COR-L47 (cell line): ENCODE data around the gene NUP214.
"Not testable (repeated sequence)": the region's sequence is repeated elsewhere in the genome, so short reads cannot be mapped to it uniquely, and the experiment has no call there.

Experiments used
- DNase-seq: peaks from one replicate; lab custom pipeline; 2025; lab: John Stamatoyannopoulos, UW

Gene NUP214

DNA sequence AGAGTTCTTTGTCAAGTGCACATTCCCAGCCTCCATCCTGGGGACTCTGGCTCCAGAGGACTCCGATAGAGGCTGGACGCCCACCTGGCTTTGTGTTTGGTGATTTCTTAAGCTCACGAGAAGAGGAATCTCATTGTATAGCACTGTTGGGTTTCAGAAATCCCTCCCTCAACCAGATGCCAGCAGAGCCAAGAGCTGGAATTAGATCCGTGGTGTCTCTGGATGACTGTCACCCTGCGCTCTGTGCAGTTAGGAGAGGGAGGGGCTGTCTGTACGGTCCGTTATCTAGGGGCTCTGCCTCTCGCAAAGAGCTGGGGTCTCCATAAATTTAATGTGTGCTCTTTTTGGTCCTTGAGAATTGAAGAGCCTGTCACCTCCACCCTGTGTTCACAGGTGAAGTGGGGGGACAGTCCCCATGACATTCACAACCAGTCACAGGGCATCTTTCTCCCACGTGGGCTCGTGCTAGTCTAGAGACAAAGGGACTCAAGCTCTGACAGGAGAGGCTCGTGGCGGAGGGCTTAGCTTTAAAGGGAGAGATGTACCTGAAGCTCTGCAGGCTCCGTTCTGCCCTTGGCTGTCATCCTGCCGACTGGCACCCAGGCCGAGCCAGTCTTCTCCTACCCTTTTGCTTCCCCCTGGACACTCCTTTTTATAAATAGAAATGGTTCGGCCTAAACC lies 109.6 kb downstream of the NUP214 start:
- DNase-seq = no peak

DNA sequence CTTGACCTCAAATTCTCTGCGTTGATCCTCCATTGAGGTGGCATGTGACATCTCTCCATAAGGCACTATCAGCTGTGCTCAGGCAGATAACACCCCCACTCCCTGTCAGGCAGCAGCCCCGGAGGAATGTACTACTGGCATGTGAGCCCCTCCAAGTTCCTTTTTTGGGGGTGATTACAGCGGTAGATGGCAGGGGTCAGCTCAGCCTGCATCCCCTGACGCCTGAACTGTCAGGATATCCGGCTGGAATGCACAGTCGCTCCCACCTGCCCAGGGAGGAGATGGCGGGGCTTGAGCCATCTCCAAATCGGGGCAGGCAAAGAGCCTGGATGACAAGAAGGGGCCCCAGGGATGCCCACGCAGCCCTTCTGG lies 110.1 kb downstream of the NUP214 start:
- no peak for DNase-seq

DNA sequence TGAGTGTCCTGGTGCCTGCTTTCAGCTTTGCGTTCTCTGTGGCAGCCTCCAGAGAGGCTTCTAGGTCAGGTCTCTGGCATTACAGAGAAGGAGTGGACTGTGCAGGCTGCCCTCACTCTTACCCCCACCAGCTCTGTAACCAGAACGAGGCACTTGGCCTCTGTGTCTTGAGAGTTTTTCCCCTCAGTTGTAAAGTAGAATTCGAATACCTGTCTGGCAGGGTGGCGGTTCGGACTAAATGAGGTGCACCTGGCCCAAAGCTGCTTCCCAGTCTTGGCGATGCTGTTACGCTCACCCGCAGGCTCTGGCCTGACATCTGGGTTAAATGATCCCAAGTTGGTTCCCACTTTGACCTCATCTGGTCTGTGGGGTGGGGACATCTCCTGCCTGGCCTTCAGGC lies 110.8 kb downstream of the NUP214 start:
- no peak for DNase-seq

DNA sequence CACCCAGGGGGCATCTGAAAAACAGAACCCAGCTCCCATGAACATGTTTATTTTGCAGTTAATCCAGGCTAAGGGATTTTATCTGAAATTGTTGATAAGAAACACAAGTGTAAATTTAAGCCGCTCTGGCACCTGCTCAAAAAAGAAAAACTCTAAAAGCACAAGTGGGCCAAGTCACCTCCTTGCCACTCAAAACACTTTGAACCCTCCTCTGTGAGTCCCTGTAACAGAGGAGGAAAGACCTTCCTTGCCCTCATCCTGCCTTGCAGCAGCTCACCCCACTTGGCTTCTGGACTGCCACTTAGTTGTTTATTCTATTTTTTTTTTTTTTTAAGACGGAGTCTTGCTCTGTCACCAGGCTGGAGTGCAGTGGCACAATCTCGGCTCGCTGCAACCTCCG lies 111.4 kb downstream of the NUP214 start:
- no peak for DNase-seq

DNA sequence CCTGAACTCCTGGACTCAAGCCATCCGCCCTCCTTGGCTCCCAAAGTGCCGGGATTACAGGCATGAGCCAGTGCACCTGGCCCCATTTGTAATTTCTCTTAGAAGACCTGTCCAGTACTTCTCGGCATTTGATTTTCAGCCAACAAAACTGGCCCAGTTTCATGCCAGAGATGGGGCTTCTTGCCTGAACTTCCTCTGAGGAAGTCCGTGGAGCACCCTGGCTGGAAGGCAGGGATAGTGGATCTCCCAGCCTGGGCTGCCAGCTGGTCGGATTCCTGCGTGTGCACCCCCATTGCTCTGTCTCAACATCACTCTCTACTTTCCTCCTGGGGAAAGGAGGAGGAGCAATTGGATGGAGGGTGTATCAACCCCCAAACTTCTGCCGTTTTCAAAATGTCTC lies 111.9 kb downstream of the NUP214 start:
- DNase-seq = no peak

DNA sequence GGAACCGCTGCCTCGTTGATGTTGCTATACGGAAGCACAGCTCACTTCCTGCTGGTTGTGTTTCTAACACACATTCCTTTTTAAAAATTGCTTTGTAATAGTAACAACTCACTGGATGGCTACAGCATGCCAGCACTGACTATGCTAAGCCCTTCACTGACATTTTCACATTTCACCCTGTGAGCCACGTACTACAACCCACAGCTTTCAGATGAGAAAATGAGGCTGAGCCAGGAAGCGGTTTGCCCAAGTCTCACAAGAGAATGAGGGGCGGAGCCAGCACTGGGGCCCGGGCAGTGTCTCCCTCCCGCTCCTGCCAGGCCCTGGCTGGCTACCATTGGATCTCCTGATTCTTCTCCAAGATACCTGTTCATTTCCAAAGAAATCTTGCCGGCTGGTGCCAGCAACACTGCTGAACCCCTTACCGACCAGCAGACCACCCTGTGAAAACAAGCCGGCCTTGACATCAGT lies 112.6 kb downstream of the NUP214 start:
- DNase-seq = no peak

DNA sequence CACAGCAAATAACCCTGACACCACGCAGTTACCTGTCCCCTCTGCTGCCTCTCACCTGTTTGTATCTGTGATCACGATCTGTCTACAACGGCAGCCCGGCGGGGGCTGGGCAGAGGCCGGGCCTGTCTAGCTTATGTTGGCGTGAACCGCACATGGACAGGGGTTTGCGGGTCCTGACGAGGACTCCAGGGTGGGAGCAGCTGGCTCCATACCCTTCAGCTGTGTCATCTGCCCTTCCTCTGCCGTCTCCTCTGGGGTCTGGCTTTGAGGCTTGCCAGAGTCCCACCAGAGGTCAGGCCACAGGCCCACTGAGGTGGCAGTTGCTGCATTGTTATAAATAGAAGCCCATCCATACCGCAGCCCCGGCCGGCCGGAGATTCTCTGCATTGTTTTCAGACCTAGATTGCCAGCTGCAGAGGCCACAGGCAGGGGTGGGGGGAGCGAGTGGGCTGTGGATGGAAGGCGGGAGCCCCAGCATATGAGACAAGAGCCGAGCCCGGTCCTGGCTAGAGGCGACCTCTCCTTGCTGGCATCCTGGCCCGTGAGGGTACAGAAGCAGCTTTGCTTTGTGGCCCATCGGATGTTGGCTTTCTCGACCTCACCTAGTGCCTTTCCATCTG lies 113.1 kb downstream of the NUP214 start:
- DNase-seq = no peak

DNA sequence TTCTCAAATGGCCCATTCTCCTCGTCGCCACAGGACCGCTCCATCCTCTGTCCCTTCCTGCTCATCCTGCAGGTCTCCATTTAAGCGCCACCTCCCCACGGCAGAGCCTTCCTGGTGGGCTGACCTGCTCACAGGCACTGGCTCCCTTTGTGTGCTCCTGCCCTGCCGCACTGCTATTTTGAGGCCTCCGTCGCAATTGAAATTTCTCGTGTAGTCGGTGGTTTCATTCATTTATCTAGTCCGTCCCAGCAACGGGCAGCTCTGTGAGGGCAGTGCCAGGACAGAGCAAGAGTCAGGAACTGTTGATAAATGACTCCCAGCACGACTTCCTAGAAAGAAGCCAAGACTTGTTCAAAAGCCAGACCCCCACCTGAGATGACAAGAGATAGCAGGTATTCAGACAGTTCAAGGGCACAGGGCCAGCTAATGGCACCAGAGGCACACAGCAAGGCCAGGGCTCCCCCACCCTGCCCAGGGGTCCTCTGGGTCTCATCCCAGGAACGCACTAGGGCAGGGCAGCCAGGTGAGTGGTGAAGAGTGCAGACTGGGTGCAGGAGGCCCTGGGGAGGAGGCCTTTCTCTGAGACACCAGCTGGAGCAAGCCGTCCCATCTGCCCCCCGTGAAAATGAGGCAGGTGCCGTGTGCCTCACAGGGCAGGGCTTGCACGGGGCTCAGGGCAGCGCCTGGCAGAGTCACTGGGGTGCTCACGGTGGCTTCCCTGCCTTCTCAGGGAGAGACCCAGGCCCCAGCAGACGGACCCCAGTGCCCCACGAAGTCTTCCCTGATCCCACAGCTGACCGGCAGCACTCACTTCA lies 114.0 kb downstream of the NUP214 start:
- no peak for DNase-seq

DNA sequence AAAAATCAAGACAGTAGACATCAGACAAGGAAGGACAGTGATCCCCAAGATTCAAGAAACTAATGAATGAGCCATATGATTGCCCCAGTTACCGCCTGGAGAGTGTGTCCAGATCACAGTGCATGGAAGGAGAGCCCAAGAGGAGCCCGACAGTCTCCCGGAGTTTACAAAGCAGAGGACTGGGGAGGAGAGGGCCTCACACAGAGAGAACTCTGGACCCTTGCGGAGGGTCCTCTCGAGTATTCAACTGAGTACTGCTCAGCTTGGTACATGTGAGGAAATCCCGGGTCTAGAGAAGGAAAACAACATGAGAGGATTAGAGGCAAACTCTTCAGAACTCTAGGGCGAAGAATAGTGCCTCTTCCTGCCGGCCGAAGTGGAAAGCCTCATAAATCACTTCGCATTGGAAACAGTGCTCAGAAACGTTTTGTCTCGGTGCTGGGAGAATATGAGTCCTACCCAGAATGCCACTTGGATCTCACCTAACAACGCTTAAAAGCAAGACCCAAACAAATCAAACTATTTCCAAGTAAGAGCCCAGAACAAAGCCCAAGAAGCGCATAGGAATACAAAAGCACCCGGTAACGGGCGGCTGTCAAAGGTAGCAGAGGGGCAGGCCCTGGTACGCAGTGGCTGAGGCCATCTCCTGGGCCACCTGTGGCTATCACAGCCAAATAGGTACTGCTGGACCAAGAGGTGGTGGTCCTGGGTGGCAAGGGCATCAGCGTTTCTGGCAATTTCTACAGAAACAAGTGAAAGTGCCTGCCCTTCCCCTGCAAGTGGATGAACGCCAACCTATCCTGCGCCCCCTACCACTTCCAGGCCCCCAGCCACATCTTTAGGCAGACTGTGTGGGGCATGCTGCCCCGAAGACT lies 114.9 kb downstream of the NUP214 start:
- no peak for DNase-seq

DNA sequence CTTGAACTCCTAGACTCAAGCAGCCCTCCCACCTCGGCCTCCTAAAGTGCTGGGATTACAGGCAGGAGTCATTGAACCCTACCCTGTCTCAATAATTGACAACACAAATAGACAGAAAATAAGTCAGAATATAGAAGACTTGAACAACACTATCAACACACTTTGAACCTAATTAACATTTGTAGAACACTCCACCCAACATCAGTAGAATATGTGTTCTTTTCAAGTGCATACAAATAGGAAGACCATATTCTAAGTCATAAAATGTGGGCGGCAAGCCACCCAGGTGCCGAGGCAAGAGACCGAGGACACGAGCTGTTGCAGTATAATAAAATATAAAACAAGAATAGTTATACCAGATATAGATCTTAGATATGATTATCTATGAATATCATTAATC lies 118.9 kb downstream of the NUP214 start:
- not testable (repeated sequence) for DNase-seq

DNA sequence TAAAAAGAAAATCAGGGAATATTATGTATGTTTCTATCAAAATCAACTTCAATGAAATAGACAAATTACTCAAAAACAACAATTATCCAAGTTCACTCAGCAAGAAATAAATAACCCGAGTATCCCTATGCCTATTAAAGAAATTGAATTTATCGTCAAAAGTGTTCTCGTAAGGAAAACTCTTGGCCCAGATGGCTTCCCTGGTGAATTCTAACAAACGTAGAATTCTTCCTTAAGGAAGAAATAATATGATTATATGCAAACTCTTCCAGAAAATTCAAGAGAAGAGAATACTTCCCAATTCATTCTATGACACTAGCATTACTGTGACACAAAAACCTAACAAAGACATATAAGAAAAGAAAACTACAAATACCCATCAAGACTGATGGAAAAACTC lies 121.2 kb downstream of the NUP214 start:
- DNase-seq = no peak

DNA sequence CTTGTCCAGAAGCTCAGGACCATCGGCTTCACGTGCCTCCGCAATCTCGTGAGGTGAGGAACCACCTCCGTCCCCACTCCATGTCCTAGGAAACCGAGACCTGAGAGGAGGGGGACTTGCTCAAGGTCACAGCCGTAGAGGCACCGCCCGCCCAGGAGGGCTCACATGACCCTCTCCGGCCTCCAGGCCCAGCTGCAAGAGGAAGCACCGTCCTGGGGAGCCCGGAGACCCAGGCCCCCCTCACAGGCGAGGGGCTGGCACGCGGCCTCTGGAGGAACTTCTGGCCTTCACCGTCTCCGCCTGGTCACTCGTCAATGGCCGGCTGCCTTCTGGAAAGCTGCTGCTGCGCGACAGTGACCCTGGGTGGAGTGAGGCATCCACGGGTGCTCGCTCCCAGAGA lies 126.7 kb downstream of the NUP214 start:
- DNase-seq = no peak

DNA sequence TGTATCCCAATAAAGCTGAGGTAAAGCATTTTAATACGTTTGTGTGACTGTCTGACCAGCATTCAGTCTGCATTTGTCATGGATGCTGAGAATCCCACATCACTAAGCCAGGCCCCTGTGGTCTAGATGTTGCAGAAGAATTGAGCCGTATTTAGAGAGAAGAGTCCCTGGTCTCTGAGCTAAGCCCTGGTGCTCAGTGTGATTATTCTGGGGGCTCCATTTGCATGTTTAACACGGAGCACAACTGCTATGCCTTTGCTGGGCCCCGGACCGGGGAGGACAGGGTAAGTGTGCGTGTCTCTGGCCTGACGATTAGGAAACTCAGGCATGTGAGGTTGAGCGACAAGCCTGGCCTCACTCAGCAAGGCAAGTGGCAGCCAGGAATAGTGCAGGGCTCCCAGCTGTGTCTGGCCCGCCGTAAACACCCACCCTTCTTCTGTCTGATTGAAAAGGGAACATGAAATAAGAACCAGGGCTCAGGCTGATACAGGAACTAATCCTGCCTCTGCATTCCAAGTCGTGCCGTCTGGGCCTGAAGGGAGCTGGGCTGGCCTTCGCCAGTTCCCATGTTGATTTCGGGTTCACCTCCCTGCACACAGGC lies 128.6 kb downstream of the NUP214 start:
- no peak for DNase-seq

DNA sequence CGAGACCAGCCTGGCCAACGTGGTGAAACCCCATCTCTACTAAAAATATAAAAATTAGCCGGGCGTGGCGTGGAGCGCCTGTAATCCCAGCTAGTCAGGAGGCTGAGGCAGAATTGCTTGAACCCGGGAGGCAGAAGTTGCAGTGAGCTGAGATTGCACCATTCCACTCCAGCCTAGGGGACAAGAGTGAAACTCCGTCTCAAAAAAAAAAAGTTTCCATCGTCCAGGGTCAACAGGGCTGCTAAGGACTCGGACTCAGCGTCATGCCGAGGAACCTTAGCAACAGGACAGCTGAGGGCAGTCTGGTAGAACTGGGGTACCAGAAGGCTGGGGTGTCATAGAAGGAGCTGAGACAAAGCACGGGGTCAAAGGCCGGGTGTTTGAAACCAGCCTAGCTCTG lies 129.2 kb downstream of the NUP214 start:
- DNase-seq = no peak

DNA sequence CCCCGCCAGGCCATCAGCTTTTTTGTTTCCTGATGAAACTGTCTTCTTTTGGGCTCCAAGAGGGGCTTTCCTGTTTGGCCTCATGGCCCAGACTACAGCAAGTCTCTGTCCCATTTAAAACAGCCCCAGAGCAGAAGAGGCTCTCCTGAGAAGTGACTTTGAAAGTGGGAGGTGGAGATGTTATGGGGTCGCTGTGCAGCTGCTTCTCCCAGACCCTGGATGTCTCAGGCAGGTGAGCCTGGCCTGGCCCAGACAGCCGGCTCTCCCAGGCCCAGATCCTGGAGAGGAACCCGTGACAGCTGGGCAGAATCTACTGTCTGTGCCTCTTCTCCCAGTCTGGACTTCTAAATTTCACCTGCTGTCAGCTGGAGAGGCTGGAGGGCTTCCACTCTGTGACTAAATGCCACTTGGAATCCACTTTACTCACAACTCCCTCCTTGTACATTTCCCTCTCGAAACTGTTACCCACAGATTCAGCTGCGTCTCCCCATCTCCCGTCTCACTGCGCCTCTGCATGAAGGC lies 130.4 kb downstream of the NUP214 start:
- DNase-seq = no peak

DNA sequence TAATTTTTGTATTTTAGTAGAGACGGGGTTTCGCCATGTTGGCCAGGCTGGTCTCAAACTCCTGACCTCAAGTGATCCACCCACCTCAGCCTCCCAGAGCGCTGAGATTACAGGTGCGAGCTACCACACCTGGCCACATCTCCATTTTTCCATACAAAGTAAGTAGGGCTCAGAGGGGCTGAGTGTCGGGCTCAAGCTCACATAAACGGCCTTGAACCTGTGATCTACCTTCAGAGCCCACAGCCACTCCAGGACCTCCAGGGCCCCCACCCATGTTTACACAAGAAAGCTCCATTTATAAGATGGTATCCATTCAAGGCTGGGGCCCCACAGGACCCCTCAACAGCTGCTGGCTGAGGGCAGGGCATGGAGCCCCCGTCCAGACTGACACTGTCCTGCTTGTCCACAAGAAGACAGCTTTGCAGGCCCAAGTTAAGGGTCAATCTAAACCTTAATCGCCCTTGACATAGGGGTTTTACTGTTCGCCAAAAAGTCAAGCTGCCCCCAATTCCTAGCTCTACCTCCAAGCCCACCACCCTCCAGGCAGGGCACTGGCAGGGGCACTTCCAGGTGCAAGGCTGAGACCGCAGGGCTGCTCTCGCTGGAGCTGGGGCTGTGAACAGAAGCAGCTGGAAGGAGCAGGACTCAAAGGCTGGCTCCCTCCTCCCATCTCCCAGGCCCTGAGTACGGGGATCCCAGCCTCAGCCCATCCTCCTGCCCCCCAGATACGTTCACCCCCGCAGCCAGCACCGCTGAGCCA lies 132.1 kb downstream of the NUP214 start:
- no peak for DNase-seq

DNA sequence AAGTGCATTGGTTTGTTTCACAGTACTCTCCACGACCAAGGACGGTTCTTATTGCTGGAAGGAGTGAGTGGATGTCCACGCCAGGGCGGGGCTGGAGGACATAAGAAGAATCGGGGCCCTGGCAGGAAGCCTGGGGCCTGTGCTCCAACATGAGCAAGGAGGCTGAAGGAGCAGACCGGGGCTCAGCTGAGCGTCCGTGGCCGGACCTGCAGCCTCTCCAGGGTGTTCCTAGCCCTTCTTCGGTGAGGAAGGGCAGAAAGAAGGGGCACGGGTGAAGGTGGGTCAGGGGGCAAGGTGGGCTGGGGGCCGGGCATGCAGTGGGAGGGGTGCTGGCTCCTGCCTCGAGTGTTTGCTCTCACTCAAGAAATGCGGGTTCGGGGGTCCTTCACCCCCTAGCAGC lies 132.8 kb downstream of the NUP214 start:
- no peak for DNase-seq

DNA sequence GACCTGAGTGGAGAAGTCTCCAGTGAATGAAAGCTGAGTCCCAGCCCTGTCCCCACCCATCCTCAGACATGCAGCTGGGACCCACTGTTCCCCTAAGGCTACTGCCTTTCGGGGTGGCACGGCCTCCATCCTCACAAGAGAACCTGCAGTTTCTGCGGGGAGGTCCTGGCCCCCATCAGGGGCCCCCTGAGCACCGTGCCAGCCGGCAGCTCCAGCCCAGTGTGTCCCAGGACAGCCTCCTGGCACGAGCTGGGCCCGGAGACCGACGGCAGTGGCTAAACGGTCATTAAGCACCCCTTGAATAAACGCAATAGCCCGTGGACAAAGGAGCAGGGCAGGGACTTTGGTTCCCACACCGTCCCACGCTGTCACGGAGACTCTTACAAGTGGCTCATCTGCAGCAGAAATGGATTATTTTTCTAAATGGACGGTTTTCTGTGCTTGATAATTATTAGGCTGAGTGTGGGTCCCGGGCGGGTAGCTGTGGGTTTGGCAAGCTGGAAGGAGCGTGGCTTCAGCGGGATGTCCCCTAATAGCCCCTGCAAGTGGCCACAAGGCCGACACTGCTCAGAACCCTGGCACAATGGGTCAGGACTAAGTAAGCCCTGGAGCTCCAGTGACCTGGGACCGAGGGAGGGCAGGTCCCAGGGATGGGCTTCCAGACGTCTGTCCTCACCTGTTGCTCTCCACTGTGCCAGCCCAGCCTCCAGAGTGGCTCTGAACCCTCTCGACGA lies 133.5 kb downstream of the NUP214 start:
- no peak for DNase-seq

DNA sequence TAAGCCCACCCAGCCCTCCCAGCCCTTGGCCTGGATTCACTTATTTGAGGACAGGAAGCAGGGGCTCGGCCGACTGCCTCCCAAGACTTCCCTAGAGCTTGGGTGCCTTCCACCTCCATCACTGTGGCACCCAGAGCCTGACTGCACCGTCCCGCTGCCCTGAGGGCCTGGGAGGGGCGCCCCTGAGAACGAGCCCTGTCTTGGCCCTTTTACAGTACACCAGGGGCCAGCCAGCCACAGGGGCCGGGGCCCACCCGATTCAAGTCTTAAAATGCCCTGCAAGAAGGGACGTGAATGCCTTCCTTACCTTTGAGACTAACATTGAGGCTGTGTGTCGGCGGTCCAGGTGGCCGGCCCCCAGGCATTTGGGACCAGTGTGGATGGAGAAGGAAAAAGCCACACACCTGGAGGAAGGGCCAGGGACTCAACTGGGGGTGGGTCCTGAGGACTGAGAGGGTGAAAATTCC lies 134.1 kb downstream of the NUP214 start:
- no peak for DNase-seq
